ENCODE results near the gene DCTN2.

The DCTN2 gene

DNA sequence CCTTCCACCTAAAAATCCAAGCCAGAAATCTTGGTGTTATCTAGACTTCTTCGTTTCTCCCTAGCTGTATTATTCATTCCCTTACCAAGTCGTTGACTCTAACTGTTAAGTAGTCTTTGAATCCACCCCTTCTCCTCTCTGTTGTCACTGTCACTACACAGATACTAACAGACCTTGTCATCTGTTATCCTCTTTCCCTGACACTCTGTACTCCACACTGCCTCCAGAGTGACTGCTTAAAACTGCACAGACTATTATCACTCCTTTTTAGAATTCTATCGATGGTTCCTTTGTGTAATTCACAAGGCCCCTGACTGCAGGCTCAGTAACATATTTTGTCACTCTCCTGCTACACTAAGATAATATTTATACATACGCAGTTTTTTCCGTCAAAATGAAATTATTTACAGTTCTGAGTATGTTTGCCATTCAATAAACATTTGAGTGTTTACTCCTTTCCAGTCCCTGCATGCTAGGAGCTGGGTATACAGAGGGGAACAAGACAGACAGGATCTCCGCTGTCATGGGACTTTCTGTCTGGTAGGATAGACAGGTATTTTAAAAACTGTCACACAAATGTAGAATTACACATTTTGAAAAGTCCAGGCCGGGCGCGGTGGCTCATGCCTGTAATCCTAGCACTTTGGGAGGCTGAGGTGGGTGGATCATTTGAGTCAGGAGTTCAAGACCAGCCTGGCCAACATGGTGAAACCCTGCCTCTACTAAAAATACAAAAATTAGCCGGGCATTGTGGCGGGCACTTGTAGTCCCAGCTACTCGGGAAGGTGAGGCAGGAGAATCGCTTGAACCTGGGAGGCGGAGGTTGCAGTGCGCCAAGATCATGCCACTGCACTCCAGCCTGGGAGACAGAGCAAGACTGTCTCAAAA is 55.4 kb downstream of the DCTN2 start:
- Histone ChIP-seq H3K27ac (ENCODE audit: low read depth in 2 of 2, low read length in 2 of 2) (no peak overlapping the region), H3K27me3 (ENCODE audit: control insufficient read depth in 2 of 2, insufficient read depth in 2 of 2, low read length in 2 of 2) (no peaks in the 10 kb centered on the region), H3K36me3 (ENCODE audit: control insufficient read depth in 2 of 2, insufficient read depth in 2 of 2, low read length in 2 of 2) (peaks cover 28% of the 10 kb centered on the region in 2 donors), H3K4me1 (ENCODE audit: control insufficient read depth in 2 of 2, insufficient read depth in 2 of 2, low read length in 2 of 2) (peaks cover 16 to 18% of the 10 kb centered on the region in 2 donors), H3K4me3 (ENCODE audit: low read length in 2 of 2) (no peak overlapping the region), H3K9me3 (ENCODE audit: control insufficient read depth in 2 of 2, low read length in 2 of 2) (no peaks in the 10 kb centered on the region), H3K9ac (ENCODE audit: low read depth in 1 of 2, low read length in 2 of 2) (no peak overlapping the region)

DNA sequence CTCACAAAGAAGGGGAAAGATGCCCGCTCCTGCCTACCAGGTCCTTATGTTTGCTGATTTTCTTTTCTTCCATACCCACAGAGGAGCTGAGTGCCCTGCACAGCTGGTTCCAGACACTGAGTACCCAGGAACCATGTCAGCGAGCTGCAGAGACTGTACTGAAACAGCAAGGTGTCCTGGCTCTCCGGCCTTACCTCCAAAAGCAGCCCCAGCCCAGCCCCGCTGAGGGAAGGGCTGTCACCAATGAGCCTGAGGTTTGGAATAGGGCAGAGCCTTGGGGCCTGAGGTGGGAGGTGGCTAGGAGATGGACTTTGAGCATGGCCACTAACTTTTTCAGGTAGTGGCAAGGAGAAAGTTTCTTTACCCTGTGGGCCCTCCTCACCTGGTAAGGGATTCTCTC is 56.9 kb downstream of the DCTN2 start:
- no peak overlapping the region for H3K4me3 ChIP-seq (ENCODE audit: low read length in 2 of 2)
- H3K9ac ChIP-seq (ENCODE audit: low read depth in 1 of 2, low read length in 2 of 2): no peak overlapping the region
- no peaks in the 10 kb centered on the region for H3K27me3 ChIP-seq (ENCODE audit: control insufficient read depth in 2 of 2, insufficient read depth in 2 of 2, low read length in 2 of 2)
- H3K27ac ChIP-seq (ENCODE audit: low read depth in 2 of 2, low read length in 2 of 2): no peak overlapping the region
- no peaks in the 10 kb centered on the region for H3K9me3 ChIP-seq (ENCODE audit: control insufficient read depth in 2 of 2, low read length in 2 of 2)
- H3K36me3 ChIP-seq (ENCODE audit: control insufficient read depth in 2 of 2, insufficient read depth in 2 of 2, low read length in 2 of 2): peaks cover 24 to 28% of the 10 kb centered on the region in 2 donors
- H3K4me1 ChIP-seq (ENCODE audit: control insufficient read depth in 2 of 2, insufficient read depth in 2 of 2, low read length in 2 of 2): peaks cover 16 to 18% of the 10 kb centered on the region in 2 donors

DNA sequence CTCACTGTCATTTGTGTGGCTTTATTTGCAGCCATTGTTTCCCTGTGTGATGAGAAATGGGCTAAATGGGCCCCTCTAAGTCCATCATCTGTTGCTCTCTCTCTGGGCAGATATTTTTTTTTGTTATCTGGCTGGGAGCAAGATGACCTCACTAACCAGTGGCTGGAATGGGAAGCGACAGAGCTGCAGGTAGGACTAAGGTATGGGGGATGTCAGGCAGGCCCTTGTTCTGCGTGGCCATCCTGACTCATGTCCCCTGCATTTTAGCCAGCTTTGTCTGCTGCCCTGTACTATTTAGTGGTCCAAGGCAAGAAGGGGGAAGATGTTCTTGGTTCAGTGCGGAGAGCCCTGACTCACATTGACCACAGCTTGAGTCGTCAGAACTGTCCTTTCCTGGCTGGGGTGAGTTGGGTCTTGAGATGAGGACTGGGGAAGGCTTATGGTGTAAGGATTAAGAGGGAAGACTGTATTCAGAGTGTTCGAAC is 57.8 kb downstream of the DCTN2 start:
- Histone ChIP-seq H3K27ac (ENCODE audit: low read depth in 2 of 2, low read length in 2 of 2) (no peak overlapping the region), H3K9me3 (ENCODE audit: control insufficient read depth in 2 of 2, low read length in 2 of 2) (no peaks in the 10 kb centered on the region), H3K27me3 (ENCODE audit: control insufficient read depth in 2 of 2, insufficient read depth in 2 of 2, low read length in 2 of 2) (no peaks in the 10 kb centered on the region), H3K4me1 (ENCODE audit: control insufficient read depth in 2 of 2, insufficient read depth in 2 of 2, low read length in 2 of 2) (peaks cover 16 to 18% of the 10 kb centered on the region in 2 donors), H3K9ac (ENCODE audit: low read depth in 1 of 2, low read length in 2 of 2) (no peak overlapping the region), H3K36me3 (ENCODE audit: control insufficient read depth in 2 of 2, insufficient read depth in 2 of 2, low read length in 2 of 2) (peaks cover 24 to 28% of the 10 kb centered on the region in 2 donors), H3K4me3 (ENCODE audit: low read length in 2 of 2) (peak overlapping the region; percentile 97 to 99)

DNA sequence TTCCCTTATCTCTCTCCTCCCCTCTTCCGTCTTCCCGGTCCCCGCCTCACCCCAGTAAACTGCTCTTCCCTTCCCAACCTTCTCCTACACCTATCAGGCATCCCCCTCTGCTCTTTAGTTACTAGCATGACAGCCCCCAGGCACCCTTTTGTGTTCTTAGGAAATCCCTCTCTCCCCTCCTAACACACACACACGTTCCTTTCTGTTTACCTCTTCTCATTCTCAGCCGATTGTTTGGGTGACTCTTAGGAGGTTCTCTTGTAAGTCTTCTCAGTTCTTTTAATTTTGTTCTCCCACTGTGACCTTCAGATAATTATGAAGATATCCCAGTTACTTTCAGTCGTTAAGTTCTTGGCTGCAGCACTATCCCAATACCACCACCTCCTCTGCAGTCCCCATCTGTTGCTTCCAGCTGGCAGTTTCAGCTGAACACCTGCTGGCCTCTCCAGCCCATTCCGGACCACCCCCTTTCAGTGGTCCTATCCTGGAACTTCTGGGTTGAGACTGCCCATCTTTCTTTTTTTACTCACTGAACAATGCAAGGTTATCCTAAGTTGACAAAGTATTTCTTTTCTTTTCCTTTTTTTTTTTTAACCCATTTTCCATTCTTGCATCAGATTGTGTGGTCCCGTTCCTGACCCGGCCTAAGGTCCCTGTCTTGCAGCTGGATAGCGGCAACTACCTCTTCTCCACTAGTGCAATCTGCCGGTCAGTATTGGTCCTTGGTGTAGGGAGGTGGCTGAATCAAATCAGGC is 58.4 kb downstream of the DCTN2 start:
- Histone ChIP-seq H3K4me1 (ENCODE audit: control insufficient read depth in 2 of 2, insufficient read depth in 2 of 2, low read length in 2 of 2) (peaks cover 16 to 18% of the 10 kb centered on the region in 2 donors), H3K27ac (ENCODE audit: low read depth in 2 of 2, low read length in 2 of 2) (peak overlapping the region; percentile 75 to 86), H3K9ac (ENCODE audit: low read depth in 1 of 2, low read length in 2 of 2) (peak overlapping the region; percentile 94 to 95), H3K36me3 (ENCODE audit: control insufficient read depth in 2 of 2, insufficient read depth in 2 of 2, low read length in 2 of 2) (peaks cover 24 to 28% of the 10 kb centered on the region in 2 donors), H3K9me3 (ENCODE audit: control insufficient read depth in 2 of 2, low read length in 2 of 2) (no peaks in the 10 kb centered on the region), H3K27me3 (ENCODE audit: control insufficient read depth in 2 of 2, insufficient read depth in 2 of 2, low read length in 2 of 2) (no peaks in the 10 kb centered on the region), H3K4me3 (ENCODE audit: low read length in 2 of 2) (peak overlapping the region; percentile 97 to 99)

DNA sequence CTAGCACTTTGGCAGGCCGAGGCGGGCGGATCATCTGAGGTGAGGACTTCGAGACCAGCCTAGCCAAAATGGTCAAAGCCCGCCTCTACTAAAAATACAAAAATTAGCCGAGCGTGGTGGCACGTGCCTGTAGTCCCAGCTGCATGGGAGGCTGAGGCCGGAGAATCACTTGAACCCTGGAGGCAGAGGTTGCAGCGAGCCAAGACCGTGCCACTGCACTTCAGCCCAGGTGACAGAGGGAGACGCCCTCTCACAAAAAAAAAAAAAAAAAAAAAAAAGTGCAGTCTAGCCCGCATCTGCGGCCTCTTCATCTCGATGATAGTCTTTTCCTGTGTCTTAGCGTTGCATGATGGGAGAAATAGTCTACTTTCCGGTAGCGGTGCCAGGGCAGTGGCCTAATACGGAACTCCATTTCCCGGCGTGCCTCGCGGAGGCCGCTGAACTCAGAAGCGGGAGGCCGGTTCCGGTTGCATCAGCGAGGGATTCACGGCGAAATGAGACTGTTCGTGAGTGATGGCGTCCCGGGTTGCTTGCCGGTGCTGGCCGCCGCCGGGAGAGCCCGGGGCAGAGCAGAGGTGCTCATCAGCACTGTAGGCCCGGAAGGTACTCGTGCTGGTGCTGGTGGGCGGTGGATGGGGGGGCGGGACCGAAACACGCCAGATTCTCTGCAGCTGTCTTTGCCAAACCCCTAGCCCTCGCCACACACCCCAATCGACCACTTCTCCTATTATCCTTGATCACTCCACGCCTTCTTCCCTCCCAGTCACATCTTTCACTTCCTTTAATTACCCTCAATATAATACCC is 59.2 kb downstream of the DCTN2 start, which contains the start of gene MARS1:
Gene MARS1, plus strand, starts transcription at position 472 of the 805 bp plus-strand sequence. Its CDS starts 23 bp downstream, at position 495.
- H3K9me3 ChIP-seq (ENCODE audit: control insufficient read depth in 2 of 2, low read length in 2 of 2): no peaks in the 10 kb centered on the region
- H3K36me3 ChIP-seq (ENCODE audit: control insufficient read depth in 2 of 2, insufficient read depth in 2 of 2, low read length in 2 of 2): peaks cover 22 to 25% of the 10 kb centered on the region in 2 donors
- peaks cover 0 to 2% of the 10 kb centered on the region in 2 donors for H3K27me3 ChIP-seq (ENCODE audit: control insufficient read depth in 2 of 2, insufficient read depth in 2 of 2, low read length in 2 of 2)
- H3K4me3 ChIP-seq (ENCODE audit: low read length in 2 of 2): peak within 1 kb of the TSS; percentile 97 to 99
- H3K9ac ChIP-seq (ENCODE audit: low read depth in 1 of 2, low read length in 2 of 2): peak within 1 kb of the TSS; percentile 94 to 95
- peak within 1 kb of the TSS; percentile 75 to 86 for H3K27ac ChIP-seq (ENCODE audit: low read depth in 2 of 2, low read length in 2 of 2)
- H3K4me1 ChIP-seq (ENCODE audit: control insufficient read depth in 2 of 2, insufficient read depth in 2 of 2, low read length in 2 of 2): peaks cover 16 to 18% of the 10 kb centered on the region in 2 donors

DNA sequence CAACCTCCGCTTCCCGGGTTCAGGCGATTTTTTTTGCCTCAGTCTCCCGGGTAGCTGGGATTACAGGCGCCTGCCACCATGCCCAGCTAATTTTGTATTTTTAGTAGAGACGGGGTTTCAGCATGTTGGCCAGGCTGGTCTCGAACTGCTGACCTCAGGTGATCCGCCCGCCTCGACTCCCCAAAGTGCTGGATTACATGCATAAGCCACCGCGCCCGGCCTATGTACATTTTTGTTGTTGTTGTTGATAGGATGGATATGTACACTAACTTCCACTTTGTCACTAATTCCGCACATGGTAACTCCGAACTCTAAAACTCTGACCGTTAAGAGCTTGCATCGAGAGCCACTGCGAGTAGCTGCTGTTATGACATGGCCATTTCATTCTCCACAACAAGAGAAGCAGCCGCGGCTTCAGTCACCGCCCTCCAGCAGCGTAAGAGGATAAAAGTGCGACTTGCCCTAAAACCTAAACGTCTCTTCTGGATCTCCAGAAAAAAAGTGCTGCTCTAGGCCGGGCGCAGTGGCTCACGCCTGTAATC is 59.9 kb downstream of the DCTN2 start:
- Histone ChIP-seq H3K27ac (ENCODE audit: low read depth in 2 of 2, low read length in 2 of 2) (no peak overlapping the region), H3K4me1 (ENCODE audit: control insufficient read depth in 2 of 2, insufficient read depth in 2 of 2, low read length in 2 of 2) (peaks cover 16 to 18% of the 10 kb centered on the region in 2 donors), H3K4me3 (ENCODE audit: low read length in 2 of 2) (peak overlapping the region; percentile 97 to 99), H3K9me3 (ENCODE audit: control insufficient read depth in 2 of 2, low read length in 2 of 2) (no peaks in the 10 kb centered on the region), H3K36me3 (ENCODE audit: control insufficient read depth in 2 of 2, insufficient read depth in 2 of 2, low read length in 2 of 2) (peaks cover 20 to 22% of the 10 kb centered on the region in 2 donors), H3K27me3 (ENCODE audit: control insufficient read depth in 2 of 2, insufficient read depth in 2 of 2, low read length in 2 of 2) (peaks cover 0 to 2% of the 10 kb centered on the region in 2 donors), H3K9ac (ENCODE audit: low read depth in 1 of 2, low read length in 2 of 2) (peak overlapping the region in 1 of 2 donors; percentile 26)

DNA sequence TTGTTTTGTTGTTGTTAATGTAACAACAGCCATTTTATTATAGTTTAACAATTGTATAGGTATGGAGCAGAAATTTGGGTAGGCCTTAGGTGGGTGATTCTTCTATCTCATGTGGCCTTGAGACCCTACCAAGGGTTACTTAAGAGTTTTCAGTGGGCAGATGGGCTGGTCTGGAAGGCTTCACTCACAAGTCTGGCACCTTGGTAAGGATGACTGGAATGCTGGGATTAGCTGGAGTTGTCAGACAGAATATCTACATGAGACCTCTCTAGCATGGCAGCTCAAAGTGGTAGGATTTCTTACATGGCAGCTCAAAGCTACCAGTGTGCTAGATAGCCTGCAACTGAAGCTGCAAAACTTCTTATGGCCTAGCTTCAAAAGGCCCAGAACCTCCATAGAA is 61.3 kb downstream of the DCTN2 start:
- Histone ChIP-seq H3K27ac (ENCODE audit: low read depth in 2 of 2, low read length in 2 of 2) (no peak overlapping the region), H3K9me3 (ENCODE audit: control insufficient read depth in 2 of 2, low read length in 2 of 2) (no peaks in the 10 kb centered on the region), H3K9ac (ENCODE audit: low read depth in 1 of 2, low read length in 2 of 2) (no peak overlapping the region), H3K36me3 (ENCODE audit: control insufficient read depth in 2 of 2, insufficient read depth in 2 of 2, low read length in 2 of 2) (peaks cover 9 to 14% of the 10 kb centered on the region in 2 donors), H3K4me1 (ENCODE audit: control insufficient read depth in 2 of 2, insufficient read depth in 2 of 2, low read length in 2 of 2) (peaks cover 16 to 18% of the 10 kb centered on the region in 2 donors), H3K27me3 (ENCODE audit: control insufficient read depth in 2 of 2, insufficient read depth in 2 of 2, low read length in 2 of 2) (peaks cover 2 to 3% of the 10 kb centered on the region in 2 donors), H3K4me3 (ENCODE audit: low read length in 2 of 2) (no peak overlapping the region)

DNA sequence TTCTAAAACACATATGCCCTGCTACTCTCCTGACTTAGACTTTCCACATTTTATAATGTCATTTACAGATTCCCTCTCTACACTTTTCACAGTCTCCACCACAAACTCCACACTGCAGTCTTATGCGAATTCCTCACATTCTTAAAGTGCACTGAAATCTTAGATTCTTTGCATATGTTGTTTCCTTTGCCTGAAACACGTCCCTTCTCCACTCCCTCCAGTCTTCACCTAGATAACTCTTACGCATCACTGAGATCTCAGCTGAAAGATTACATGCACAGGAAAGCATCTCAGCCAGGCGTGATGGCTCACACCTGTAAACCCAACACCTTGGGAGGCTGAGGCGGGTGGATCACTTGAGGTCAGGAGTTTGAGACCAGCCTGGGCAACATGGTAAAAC is 63.5 kb downstream of the DCTN2 start:
- Histone ChIP-seq H3K9me3 (ENCODE audit: control insufficient read depth in 2 of 2, low read length in 2 of 2) (no peaks in the 10 kb centered on the region), H3K27me3 (ENCODE audit: control insufficient read depth in 2 of 2, insufficient read depth in 2 of 2, low read length in 2 of 2) (peaks cover 2 to 14% of the 10 kb centered on the region in 2 donors), H3K4me3 (ENCODE audit: low read length in 2 of 2) (no peak overlapping the region), H3K9ac (ENCODE audit: low read depth in 1 of 2, low read length in 2 of 2) (peak overlapping the region in 1 of 2 donors; percentile 24), H3K4me1 (ENCODE audit: control insufficient read depth in 2 of 2, insufficient read depth in 2 of 2, low read length in 2 of 2) (peaks cover 15 to 21% of the 10 kb centered on the region in 2 donors), H3K36me3 (ENCODE audit: control insufficient read depth in 2 of 2, insufficient read depth in 2 of 2, low read length in 2 of 2) (no peaks in the 10 kb centered on the region), H3K27ac (ENCODE audit: low read depth in 2 of 2, low read length in 2 of 2) (no peak overlapping the region)

DNA sequence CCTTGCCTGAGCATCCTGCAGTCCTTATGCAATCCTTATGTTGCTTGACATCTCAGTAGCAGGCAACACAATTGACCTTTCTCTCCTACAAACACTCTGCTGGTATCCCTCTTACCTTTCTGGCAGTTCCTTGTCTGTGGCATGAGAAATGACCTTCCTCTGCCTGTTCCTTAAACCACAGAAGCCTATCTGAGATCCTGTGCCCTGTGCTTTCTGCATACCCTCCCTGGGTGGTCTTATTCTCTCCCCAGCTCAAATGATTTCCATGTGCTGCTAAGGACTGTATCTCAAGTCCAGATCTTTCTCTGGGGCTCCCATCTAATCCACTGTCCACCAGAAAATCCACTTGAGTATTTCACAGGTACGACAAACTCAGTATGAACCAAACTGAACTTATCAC is 65.3 kb downstream of the DCTN2 start:
- Histone ChIP-seq H3K9ac (ENCODE audit: low read depth in 1 of 2, low read length in 2 of 2) (no peak overlapping the region), H3K4me3 (ENCODE audit: low read length in 2 of 2) (no peak overlapping the region), H3K4me1 (ENCODE audit: control insufficient read depth in 2 of 2, insufficient read depth in 2 of 2, low read length in 2 of 2) (peaks cover 10 to 20% of the 10 kb centered on the region in 2 donors), H3K27ac (ENCODE audit: low read depth in 2 of 2, low read length in 2 of 2) (no peak overlapping the region), H3K27me3 (ENCODE audit: control insufficient read depth in 2 of 2, insufficient read depth in 2 of 2, low read length in 2 of 2) (peaks cover 2 to 26% of the 10 kb centered on the region in 2 donors), H3K36me3 (ENCODE audit: control insufficient read depth in 2 of 2, insufficient read depth in 2 of 2, low read length in 2 of 2) (no peaks in the 10 kb centered on the region), H3K9me3 (ENCODE audit: control insufficient read depth in 2 of 2, low read length in 2 of 2) (no peaks in the 10 kb centered on the region)
